GM20431 (cell line): ENCODE results near the gene SUFU.

Experiments
- in situ Hi-C: fragments of 300-500 bp; cut with MseI, MboI; formaldehyde crosslinking; loops from one replicate; pipeline ENCODE4 v1.15.0; 2020; ENCODE audit warnings: low sequenced_read_pairs; ENCODE audit not compliant: unreplicated experiment

Gene SUFU

GRCh38 chr10:102674566-102674965 is 170.8 kb downstream of the SUFU start:
- in situ Hi-C loops = no loop called here

GRCh38 chr10:102675011-102675665 is 171.4 kb downstream of the SUFU start:
- in situ Hi-C loops = no loop called here

GRCh38 chr10:102675666-102676533 is 172.1 kb downstream of the SUFU start:
- in situ Hi-C loops = no loop called here

- in situ Hi-C loops = no loop called here
Observed at GRCh38 chr10:102676534-102677315, 173.0 kb downstream of the SUFU start.

- in situ Hi-C loops = no loop called here
Observed at GRCh38 chr10:102677331-102678067, 173.7 kb downstream of the SUFU start.

- in situ Hi-C loops = no loop called here
Observed at GRCh38 chr10:102678068-102678400, 174.3 kb downstream of the SUFU start.

- in situ Hi-C loops = no loop called here
Observed at GRCh38 chr10:102678842-102679289, 175.1 kb downstream of the SUFU start.

GRCh38 chr10:102679596-102679995 is 175.8 kb downstream of the SUFU start:
- in situ Hi-C loops = no loop called here

- in situ Hi-C loops = no loop called here
Observed at GRCh38 chr10:102681696-102682095, 177.9 kb downstream of the SUFU start.

GRCh38 chr10:102682416-102682815 is 178.6 kb downstream of the SUFU start:
- in situ Hi-C loops = no loop called here

GRCh38 chr10:102682981-102683380 is 179.2 kb downstream of the SUFU start:
- in situ Hi-C loops = no loop called here
